GF-D8 (cell line): ENCODE data around the gene GGTLC2.
"Not testable (repeated sequence)": the region's sequence is repeated elsewhere in the genome, so short reads cannot be mapped to it uniquely, and the experiment has no call there.

Experiments
- DNase-seq: peaks from one replicate; lab custom pipeline; 2025; lab: John Stamatoyannopoulos, UW

Gene GGTLC2

GRCh38 chr22:22669093-22669492 is 24.7 kb downstream of the GGTLC2 start:
- DNase-seq, result no peak

GRCh38 chr22:22670076-22670795 is 25.8 kb downstream of the GGTLC2 start:
- DNase-seq, result no peak

GRCh38 chr22:22671506-22671905 is 27.1 kb downstream of the GGTLC2 start:
- no peak for DNase-seq

GRCh38 chr22:22673099-22673498 is 28.7 kb downstream of the GGTLC2 start:
- DNase-seq, result no peak

GRCh38 chr22:22673628-22674027 is 29.2 kb downstream of the GGTLC2 start:
- DNase-seq, result no peak

- no peak for DNase-seq
These were observed 30.1 kb downstream of the GGTLC2 start for GRCh38 chr22:22674467-22674866.

GRCh38 chr22:22678970-22679369 is 34.6 kb downstream of the GGTLC2 start:
- DNase-seq, result no peak

GRCh38 chr22:22680396-22680795 is 36.0 kb downstream of the GGTLC2 start:
- no peak for DNase-seq

- no peak for DNase-seq
These were observed 36.9 kb downstream of the GGTLC2 start for GRCh38 chr22:22681221-22681739.

- no peak for DNase-seq
These were observed 37.8 kb downstream of the GGTLC2 start for GRCh38 chr22:22682196-22682595.

GRCh38 chr22:22682807-22683667 is 38.6 kb downstream of the GGTLC2 start:
- DNase-seq, result no peak

GRCh38 chr22:22683668-22684361 is 39.4 kb downstream of the GGTLC2 start:
- DNase-seq, result no peak

GRCh38 chr22:22684580-22685561 is 40.5 kb downstream of the GGTLC2 start:
- DNase-seq, result no peak

GRCh38 chr22:22685586-22685985 is 41.2 kb downstream of the GGTLC2 start:
- DNase-seq, result no peak

GRCh38 chr22:22686202-22687115 is 42.0 kb downstream of the GGTLC2 start:
- not testable (repeated sequence) for DNase-seq

- DNase-seq, result no peak
These were observed 43.5 kb downstream of the GGTLC2 start for GRCh38 chr22:22687638-22688500.

- no peak for DNase-seq
These were observed 45.4 kb downstream of the GGTLC2 start for GRCh38 chr22:22689621-22690345.

GRCh38 chr22:22691055-22691454 is 46.6 kb downstream of the GGTLC2 start:
- DNase-seq, result no peak
